Coronary artery (tissue), 2 donors: ENCODE measurements around the gene MCRS1.
"Not testable (repeated sequence)": the region's sequence is repeated elsewhere in the genome, so short reads cannot be mapped to it uniquely, and the experiment has no call there.

ENCODE experiments used
- DNase-seq: peaks from one replicate; pipeline ENCODE4 v3.0.0-alpha.2; 2017; ENCODE audit warnings: low spot score
- H3K27ac ChIP-seq, 2 donors: fragments of 200-600 bp; sonication (generic); one replicate each; pipeline ENCODE4 v1.5.1; 2016 to 2019
- H3K4me3 ChIP-seq: fragments of 200-600 bp; sonication (generic); 2 replicates; pipeline ENCODE4 v1.5.1; 2016; ENCODE audit warnings: mild to moderate bottlenecking, moderate library complexity
- TF ChIP-seq, protein P1 (sequence below): fragments of 200-600 bp; sonication (generic); IDR thresholded peaks from one replicate; pipeline ENCODE4 v1.5.1; 2019; ENCODE audit warnings: antibody characterized with exemption

Gene MCRS1

DNA sequence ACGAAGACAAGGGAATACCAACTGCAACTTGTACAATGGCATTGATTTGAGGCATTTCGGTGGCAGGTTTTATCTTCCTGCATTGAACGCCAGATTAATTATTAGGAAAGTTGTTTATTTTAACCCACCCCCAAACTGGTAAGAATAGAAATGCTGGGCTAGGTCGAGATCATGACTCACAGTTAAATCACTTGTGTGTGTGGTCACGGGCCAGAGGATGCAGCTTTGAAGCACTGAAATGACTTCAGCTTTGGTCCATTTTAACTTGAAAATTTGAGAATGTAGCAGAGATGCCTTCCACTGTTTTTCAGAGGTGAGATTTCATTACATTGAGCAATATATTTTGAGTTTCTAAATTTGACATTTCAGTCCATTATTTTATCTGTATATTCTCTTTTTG lies 52.7 kb downstream of the MCRS1 start:
- no peak for DNase-seq
- Histone ChIP-seq H3K4me3 (no peak overlapping the region), H3K27ac (no peak overlapping the region)
- TF ChIP-seq, protein P1, sequence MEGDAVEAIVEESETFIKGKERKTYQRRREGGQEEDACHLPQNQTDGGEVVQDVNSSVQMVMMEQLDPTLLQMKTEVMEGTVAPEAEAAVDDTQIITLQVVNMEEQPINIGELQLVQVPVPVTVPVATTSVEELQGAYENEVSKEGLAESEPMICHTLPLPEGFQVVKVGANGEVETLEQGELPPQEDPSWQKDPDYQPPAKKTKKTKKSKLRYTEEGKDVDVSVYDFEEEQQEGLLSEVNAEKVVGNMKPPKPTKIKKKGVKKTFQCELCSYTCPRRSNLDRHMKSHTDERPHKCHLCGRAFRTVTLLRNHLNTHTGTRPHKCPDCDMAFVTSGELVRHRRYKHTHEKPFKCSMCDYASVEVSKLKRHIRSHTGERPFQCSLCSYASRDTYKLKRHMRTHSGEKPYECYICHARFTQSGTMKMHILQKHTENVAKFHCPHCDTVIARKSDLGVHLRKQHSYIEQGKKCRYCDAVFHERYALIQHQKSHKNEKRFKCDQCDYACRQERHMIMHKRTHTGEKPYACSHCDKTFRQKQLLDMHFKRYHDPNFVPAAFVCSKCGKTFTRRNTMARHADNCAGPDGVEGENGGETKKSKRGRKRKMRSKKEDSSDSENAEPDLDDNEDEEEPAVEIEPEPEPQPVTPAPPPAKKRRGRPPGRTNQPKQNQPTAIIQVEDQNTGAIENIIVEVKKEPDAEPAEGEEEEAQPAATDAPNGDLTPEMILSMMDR: no peak

DNA sequence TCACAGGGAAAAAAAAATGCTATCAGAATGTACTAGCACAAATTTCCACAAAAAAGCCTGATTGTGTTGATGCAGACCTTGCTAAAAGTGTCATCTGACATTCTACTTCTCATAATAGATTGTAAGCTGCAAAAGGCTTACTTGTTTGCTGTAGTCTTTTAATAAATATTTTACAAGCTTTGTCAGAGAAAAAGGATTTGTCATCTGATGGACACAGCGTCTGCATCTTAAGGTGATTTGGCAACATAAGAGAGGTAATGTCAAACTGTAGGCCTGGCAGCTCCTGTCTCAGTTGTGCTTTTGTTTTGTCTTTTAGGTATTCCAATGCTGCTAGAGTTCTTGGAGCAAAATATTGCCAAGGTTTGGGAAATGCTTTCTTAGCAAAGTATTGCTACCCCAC lies 55.4 kb downstream of the MCRS1 start:
- TF ChIP-seq, protein P1: no peak
- no peak overlapping the region for H3K27ac ChIP-seq
- DNase-seq: no peak
- H3K4me3 ChIP-seq: no peak overlapping the region

DNA sequence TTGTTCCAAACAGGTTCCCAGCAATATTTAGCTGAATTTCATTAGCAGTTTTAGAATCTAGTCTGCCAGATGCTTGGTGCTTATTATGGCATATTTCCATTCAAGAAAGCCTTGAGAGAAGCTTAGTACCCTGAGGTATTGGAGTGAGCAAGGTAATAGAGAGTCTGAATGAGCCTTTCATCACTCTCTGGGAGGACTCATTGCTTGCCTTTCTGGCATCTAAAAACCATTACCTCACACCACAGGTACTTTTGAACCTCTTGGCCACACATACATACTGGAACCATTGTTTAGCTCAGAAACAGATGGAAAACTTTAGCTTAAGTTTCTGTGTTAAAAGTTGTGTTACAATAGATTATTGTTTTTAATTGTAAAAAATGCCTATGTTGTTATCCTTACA lies 56.5 kb downstream of the MCRS1 start:
- Histone ChIP-seq H3K4me3 (no peak overlapping the region), H3K27ac (no peak overlapping the region)
- TF ChIP-seq, protein P1: no peak
- no peak for DNase-seq

GRCh38 chr12:49509681-49510080 lies 58.3 kb downstream of the MCRS1 start:
- not testable (repeated sequence) for DNase-seq, H3K4me3 ChIP-seq, H3K27ac ChIP-seq
